ENCODE measurements around the gene C21orf58. TPM values are rescaled to one million over a fixed set of nuclear protein-coding genes. Genes with fewer than 3 reads are reported as not detected.
A peak's percentile ranks its signal among the peaks of the same experiment; 100 is the strongest.

The C21orf58 gene
- total RNA-seq, 1 experiment from 2014 or later = 12.7 TPM

GRCh38 chr21:46295996-46296752, 27.5 kb downstream of the C21orf58 start:
- Histone ChIP-seq H3K27me3 (ENCODE audit: control insufficient read depth, insufficient read depth, low read length) (no peaks in the 10 kb centered on the region), H3K4me3 (ENCODE audit: low read depth in 2 of 2, low read length in 2 of 2) (no peak overlapping the region), H3K9me3 (ENCODE audit: control insufficient read depth, insufficient read depth, low read depth, low read length) (no peaks in the 10 kb centered on the region; the same call in 1 of the 2 replicates), H3K36me3 (ENCODE audit: control insufficient read depth, insufficient read depth, low read length) (no peaks in the 10 kb centered on the region), H3K4me1 (ENCODE audit: control insufficient read depth, insufficient read depth, low read length) (peaks cover 5% of the 10 kb centered on the region), H3K27ac (ENCODE audit: low read length) (no peak overlapping the region)
- in situ Hi-C loops (cut with HindIII; ENCODE audit: low pct_unique_long_range_greater_than_20kb, low sequenced_read_pairs) (no loop called here), intact Hi-C loops (cut with micrococcal nuclease; ENCODE audit: unreplicated experiment) (no loop called here)
- CTCF ChIA-PET = interaction anchor here (0.6 kb wide), 1 partner anchor 37 kb away, joined by 3 read pairs; no protein-coding TSS in a partner anchor
- POLR2A ChIA-PET = no interaction called here
- no TSS peak for BruUV-seq (replicated peaks)
- TF ChIP-seq POLR2AphosphoS5 (IDR thresholded peaks at IDR 0.05; ENCODE audit: low read depth, low read length) (no peak), SIN3A (IDR thresholded peaks at IDR 0.05; ENCODE audit: borderline replicate concordance, insufficient read depth, low read depth, low read length) (no peak), TCF7L2 (IDR thresholded peaks at IDR 0.05; ENCODE audit: low read depth, low read length) (no peak), CTCF (IDR thresholded peaks at IDR 0.05) (no peak)
- TF ChIP-seq, protein P1, sequence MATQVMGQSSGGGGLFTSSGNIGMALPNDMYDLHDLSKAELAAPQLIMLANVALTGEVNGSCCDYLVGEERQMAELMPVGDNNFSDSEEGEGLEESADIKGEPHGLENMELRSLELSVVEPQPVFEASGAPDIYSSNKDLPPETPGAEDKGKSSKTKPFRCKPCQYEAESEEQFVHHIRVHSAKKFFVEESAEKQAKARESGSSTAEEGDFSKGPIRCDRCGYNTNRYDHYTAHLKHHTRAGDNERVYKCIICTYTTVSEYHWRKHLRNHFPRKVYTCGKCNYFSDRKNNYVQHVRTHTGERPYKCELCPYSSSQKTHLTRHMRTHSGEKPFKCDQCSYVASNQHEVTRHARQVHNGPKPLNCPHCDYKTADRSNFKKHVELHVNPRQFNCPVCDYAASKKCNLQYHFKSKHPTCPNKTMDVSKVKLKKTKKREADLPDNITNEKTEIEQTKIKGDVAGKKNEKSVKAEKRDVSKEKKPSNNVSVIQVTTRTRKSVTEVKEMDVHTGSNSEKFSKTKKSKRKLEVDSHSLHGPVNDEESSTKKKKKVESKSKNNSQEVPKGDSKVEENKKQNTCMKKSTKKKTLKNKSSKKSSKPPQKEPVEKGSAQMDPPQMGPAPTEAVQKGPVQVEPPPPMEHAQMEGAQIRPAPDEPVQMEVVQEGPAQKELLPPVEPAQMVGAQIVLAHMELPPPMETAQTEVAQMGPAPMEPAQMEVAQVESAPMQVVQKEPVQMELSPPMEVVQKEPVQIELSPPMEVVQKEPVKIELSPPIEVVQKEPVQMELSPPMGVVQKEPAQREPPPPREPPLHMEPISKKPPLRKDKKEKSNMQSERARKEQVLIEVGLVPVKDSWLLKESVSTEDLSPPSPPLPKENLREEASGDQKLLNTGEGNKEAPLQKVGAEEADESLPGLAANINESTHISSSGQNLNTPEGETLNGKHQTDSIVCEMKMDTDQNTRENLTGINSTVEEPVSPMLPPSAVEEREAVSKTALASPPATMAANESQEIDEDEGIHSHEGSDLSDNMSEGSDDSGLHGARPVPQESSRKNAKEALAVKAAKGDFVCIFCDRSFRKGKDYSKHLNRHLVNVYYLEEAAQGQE (IDR thresholded peaks at IDR 0.05; ENCODE audit: insufficient read depth in 1 of 2, low read depth in 2 of 2, low read length in 1 of 2) = no peak
- no peak for DNase-seq (ENCODE audit: low read depth, low spot score)
- ATAC-seq = peak; percentile 56; the same call in 1 of the 2 replicates

- Histone ChIP-seq H3K9me3 (ENCODE audit: control insufficient read depth, insufficient read depth, low read depth, low read length) (no peaks in the 10 kb centered on the region; the same call in 1 of the 2 replicates), H3K36me3 (ENCODE audit: control insufficient read depth, insufficient read depth, low read length) (no peaks in the 10 kb centered on the region), H3K4me1 (ENCODE audit: control insufficient read depth, insufficient read depth, low read length) (peaks cover 5% of the 10 kb centered on the region), H3K27ac (ENCODE audit: low read length) (0 out of 2 replicates have a peak overlapping the region, but pooled peaks have one; percentile 29), H3K4me3 (ENCODE audit: low read depth in 2 of 2, low read length in 2 of 2) (no peak overlapping the region), H3K27me3 (ENCODE audit: control insufficient read depth, insufficient read depth, low read length) (no peaks in the 10 kb centered on the region)
- in situ Hi-C loops (cut with HindIII; ENCODE audit: low pct_unique_long_range_greater_than_20kb, low sequenced_read_pairs) (no loop called here), intact Hi-C loops (cut with micrococcal nuclease; ENCODE audit: unreplicated experiment) (no loop called here)
- no TSS peak for BruUV-seq (replicated peaks)
- DNase-seq (ENCODE audit: low read depth, low spot score) (no peak), ATAC-seq (peak; percentile 60)
- TF ChIP-seq, protein P1 (IDR thresholded peaks at IDR 0.05; ENCODE audit: insufficient read depth in 1 of 2, low read depth in 2 of 2, low read length in 1 of 2) = no peak
- ChIA-PET POLR2A (no interaction called here), CTCF (no interaction called here)
Observed at GRCh38 chr21:46295177-46295770, 28.4 kb downstream of the C21orf58 start.

Measured in Panc1 (cell line).